ENCODE results near the gene ID4. TPM values are rescaled to one million over a fixed set of nuclear protein-coding genes. Genes with fewer than 3 reads are reported as not detected.

ID4 gene
- total RNA-seq, 1 donor, result 29.7 TPM

- Histone ChIP-seq H2AFZ (ENCODE audit: low read length) (no peak overlapping the region), H3K36me3 (ENCODE audit: insufficient read depth, low read length) (no peaks in the 10 kb centered on the region), H3K4me1 (ENCODE audit: insufficient read depth, low read length) (peaks cover 2% of the 10 kb centered on the region), H3K4me2 (ENCODE audit: insufficient read depth, low read length) (no peak overlapping the region), H3K79me2 (ENCODE audit: insufficient read depth, low read length) (no peaks in the 10 kb centered on the region), H3K27ac (ENCODE audit: low read depth, low read length) (no peak overlapping the region), H4K20me1 (ENCODE audit: insufficient read depth, low read length) (no peaks in the 10 kb centered on the region), H3K9me3 (ENCODE audit: low read depth, low read length) (no peaks in the 10 kb centered on the region), H3K27me3 (ENCODE audit: insufficient read depth, low read length) (no peaks in the 10 kb centered on the region), H3K4me3 (ENCODE audit: insufficient read depth, low read length) (no peak overlapping the region)
- no peak for TF ChIP-seq CTCF (IDR thresholded peaks at IDR 0.05; ENCODE audit: extremely low read depth, low read depth, low read length)
- DNase-seq (ENCODE audit: insufficient read length, low spot score, missing footprints), result no peak
Observed at GRCh38 chr6:19870322-19870721, 33.2 kb downstream of the ID4 start.

- no peaks in the 10 kb centered on the region for H4K20me1 ChIP-seq (ENCODE audit: insufficient read depth, low read length)
- no peak overlapping the region for H2AFZ ChIP-seq (ENCODE audit: low read length)
- no peak for DNase-seq (ENCODE audit: insufficient read length, low spot score, missing footprints)
- no peaks in the 10 kb centered on the region for H3K27me3 ChIP-seq (ENCODE audit: insufficient read depth, low read length)
- H3K27ac ChIP-seq (ENCODE audit: low read depth, low read length), result no peak overlapping the region
- H3K4me2 ChIP-seq (ENCODE audit: insufficient read depth, low read length), result no peak overlapping the region
- TF ChIP-seq CTCF (IDR thresholded peaks at IDR 0.05; ENCODE audit: extremely low read depth, low read depth, low read length), result peak; percentile 16
- no peak overlapping the region for H3K4me3 ChIP-seq (ENCODE audit: insufficient read depth, low read length)
- no peaks in the 10 kb centered on the region for H3K9me3 ChIP-seq (ENCODE audit: low read depth, low read length)
- no peaks in the 10 kb centered on the region for H3K4me1 ChIP-seq (ENCODE audit: insufficient read depth, low read length)
- no peaks in the 10 kb centered on the region for H3K79me2 ChIP-seq (ENCODE audit: insufficient read depth, low read length)
- H3K36me3 ChIP-seq (ENCODE audit: insufficient read depth, low read length), result no peaks in the 10 kb centered on the region
Observed at GRCh38 chr6:19873031-19873430, 35.9 kb downstream of the ID4 start.

GRCh38 chr6:19876672-19877071, 39.5 kb downstream of the ID4 start:
- Histone ChIP-seq H3K27me3 (ENCODE audit: insufficient read depth, low read length) (no peaks in the 10 kb centered on the region), H3K27ac (ENCODE audit: low read depth, low read length) (no peak overlapping the region), H3K4me3 (ENCODE audit: insufficient read depth, low read length) (no peak overlapping the region), H3K36me3 (ENCODE audit: insufficient read depth, low read length) (no peaks in the 10 kb centered on the region), H3K9me3 (ENCODE audit: low read depth, low read length) (no peaks in the 10 kb centered on the region), H2AFZ (ENCODE audit: low read length) (no peak overlapping the region), H3K4me2 (ENCODE audit: insufficient read depth, low read length) (no peak overlapping the region), H3K4me1 (ENCODE audit: insufficient read depth, low read length) (no peaks in the 10 kb centered on the region), H3K79me2 (ENCODE audit: insufficient read depth, low read length) (no peaks in the 10 kb centered on the region), H4K20me1 (ENCODE audit: insufficient read depth, low read length) (no peaks in the 10 kb centered on the region)
- TF ChIP-seq CTCF (IDR thresholded peaks at IDR 0.05; ENCODE audit: extremely low read depth, low read depth, low read length), result no peak
- no peak for DNase-seq (ENCODE audit: insufficient read length, low spot score, missing footprints)

- Histone ChIP-seq H3K27ac (ENCODE audit: low read depth, low read length) (no peak overlapping the region), H2AFZ (ENCODE audit: low read length) (no peak overlapping the region), H3K4me1 (ENCODE audit: insufficient read depth, low read length) (no peaks in the 10 kb centered on the region), H3K27me3 (ENCODE audit: insufficient read depth, low read length) (no peaks in the 10 kb centered on the region), H3K36me3 (ENCODE audit: insufficient read depth, low read length) (no peaks in the 10 kb centered on the region), H3K4me2 (ENCODE audit: insufficient read depth, low read length) (no peak overlapping the region), H4K20me1 (ENCODE audit: insufficient read depth, low read length) (no peaks in the 10 kb centered on the region), H3K4me3 (ENCODE audit: insufficient read depth, low read length) (no peak overlapping the region), H3K79me2 (ENCODE audit: insufficient read depth, low read length) (no peaks in the 10 kb centered on the region), H3K9me3 (ENCODE audit: low read depth, low read length) (no peaks in the 10 kb centered on the region)
- no peak for DNase-seq (ENCODE audit: insufficient read length, low spot score, missing footprints)
- TF ChIP-seq CTCF (IDR thresholded peaks at IDR 0.05; ENCODE audit: extremely low read depth, low read depth, low read length), result no peak
Observed at GRCh38 chr6:19879663-19880062, 42.5 kb downstream of the ID4 start.

Measured in osteoblast (primary cell).